IMR-90 (cell line): ENCODE results near the gene TMEM40. TPM values are rescaled to one million over a fixed set of nuclear protein-coding genes. Genes with fewer than 3 reads are reported as not detected.

Experiments
- ATAC-seq: fragments of 200-7000 bp; cut with Tn5 transposase; 2 replicates; pipeline ENCODE4 v1.9.1; 2020; ENCODE audit warnings: low read depth, mild to moderate bottlenecking, moderate library complexity
- BruUV-seq: library from RNA; stranded (reverse); fragments of 400-500 nt; replicated peaks from 2 replicates; lab custom pipeline; 2021; lab: Mats Ljungman, UMichigan
- CTCF ChIA-PET: fragments of 300-600 bp; formaldehyde crosslinking; extraction: SDS; loops from one replicate; lab custom pipeline; 2021; ENCODE audit warnings: antibody characterized with exemption; lab: Yijun Ruan, JAX
- POLR2A ChIA-PET: fragments of 300-600 bp; sonication (Branson Sonifier 250); formaldehyde crosslinking; loops from one replicate; lab custom pipeline; 2022; ENCODE audit warnings: antibody characterized with exemption; ENCODE audit not compliant: unreplicated experiment; lab: Charles Lee
- DNase-seq: peaks from one replicate; pipeline ENCODE4 v3.0.0; 2013
- H2AFZ ChIP-seq: replicated peaks from 2 replicates; pipeline ENCODE3; 2013; ENCODE audit warnings: low read length, mild to moderate bottlenecking; ENCODE audit not compliant: poor library complexity
- H2AK5ac ChIP-seq: 2 replicates; pipeline ENCODE4 v1.6.1; 2013; ENCODE audit warnings: low read depth, low read length, inconsistent platforms
- H2AK9ac ChIP-seq: replicated peaks from 2 replicates; pipeline ENCODE3; 2013; ENCODE audit warnings: mild to moderate bottlenecking, low read depth, low read length, moderate library complexity; ENCODE audit not compliant: poor library complexity
- H2BK120ac ChIP-seq: 2 replicates; pipeline ENCODE4 v1.6.1; 2013; ENCODE audit warnings: low read depth, low read length, inconsistent platforms
- H2BK15ac ChIP-seq: 3 replicates; pipeline ENCODE4 v1.6.1; 2013; ENCODE audit warnings: low read depth, low read length, inconsistent platforms
- H2BK20ac ChIP-seq: 2 replicates; pipeline ENCODE4 v1.6.1; 2013; ENCODE audit warnings: low read depth, mild to moderate bottlenecking, inconsistent platforms, low read length, moderate library complexity
- H2BK5ac ChIP-seq: 2 replicates; pipeline ENCODE4 v1.6.1; 2013; ENCODE audit warnings: mild to moderate bottlenecking, low read depth, low read length, inconsistent platforms; ENCODE audit not compliant: poor library complexity, severe bottlenecking
- H3K14ac ChIP-seq: replicated peaks from 2 replicates; pipeline ENCODE4 v1.6.1; 2013; ENCODE audit warnings: low read depth, low read length, inconsistent platforms
- H3K18ac ChIP-seq: 2 replicates; pipeline ENCODE4 v1.6.1; 2013; ENCODE audit warnings: low read depth, low read length, control low read depth
- H3K23ac ChIP-seq: 2 replicates; pipeline ENCODE4 v1.6.1; 2013; ENCODE audit warnings: low read depth, low read length, inconsistent platforms
- H3K27ac ChIP-seq: 2 replicates; pipeline ENCODE4 v1.5.1; 2013; ENCODE audit warnings: mild to moderate bottlenecking, control low read depth, low read length; ENCODE audit not compliant: insufficient read depth
- H3K27me3 ChIP-seq: 2 replicates; pipeline ENCODE4 v1.6.1; 2013; ENCODE audit warnings: low read length; ENCODE audit not compliant: control insufficient read depth, insufficient read depth
- H3K36me3 ChIP-seq: 2 replicates; pipeline ENCODE4 v1.6.1; 2013; ENCODE audit warnings: low read length, mixed read lengths; ENCODE audit not compliant: control insufficient read depth, insufficient read depth
- H3K4ac ChIP-seq: 2 replicates; pipeline ENCODE4 v1.6.1; 2013; ENCODE audit warnings: low read depth, low read length, inconsistent platforms
- H3K4me1 ChIP-seq: 2 replicates; pipeline ENCODE4 v1.6.1; 2013; ENCODE audit warnings: low read length, mixed read lengths; ENCODE audit not compliant: control insufficient read depth, insufficient read depth
- H3K4me2 ChIP-seq: 2 replicates; pipeline ENCODE4 v1.6.1; 2013; ENCODE audit warnings: low read depth, mild to moderate bottlenecking, control low read depth, low read length, moderate library complexity
- H3K4me3 ChIP-seq: 2 replicates; pipeline ENCODE4 v1.5.1; 2013; ENCODE audit warnings: low read depth, mild to moderate bottlenecking, control low read depth, low read length, moderate library complexity; ENCODE audit not compliant: insufficient read depth
- H3K56ac ChIP-seq: 2 replicates; pipeline ENCODE4 v1.6.1; 2013; ENCODE audit warnings: low read length, inconsistent platforms; ENCODE audit not compliant: insufficient read depth; ENCODE audit errors: extremely low read depth
- H3K79me1 ChIP-seq, 2 experiments: 2 replicates each; pipeline ENCODE4 v1.6.1; 2013; ENCODE audit warnings: low read length in 2 of 2, inconsistent platforms in 1 of 2, low read depth in 1 of 2
- H3K9ac ChIP-seq: 2 replicates; pipeline ENCODE4 v1.6.1; 2013; ENCODE audit warnings: low read depth, low read length, control low read depth
- H3K9me1 ChIP-seq: 2 replicates; pipeline ENCODE4 v1.6.1; 2013; ENCODE audit warnings: low read length, inconsistent platforms; ENCODE audit not compliant: insufficient read depth
- H3K9me3 ChIP-seq: 2 replicates; pipeline ENCODE4 v1.6.1; 2013; ENCODE audit warnings: low read length; ENCODE audit not compliant: control insufficient read depth, insufficient read depth
- H4K20me1 ChIP-seq: 2 replicates; pipeline ENCODE4 v1.6.1; 2013; ENCODE audit warnings: low read length, inconsistent platforms; ENCODE audit not compliant: insufficient read depth
- H4K5ac ChIP-seq: 2 replicates; pipeline ENCODE4 v1.6.1; 2013; ENCODE audit warnings: mild to moderate bottlenecking, low read depth, low read length, control low read depth
- H4K8ac ChIP-seq, 2 experiments: 2 replicates each; pipeline ENCODE4 v1.6.1; 2013; ENCODE audit warnings: low read depth in 2 of 2, low read length in 2 of 2, control low read depth in 1 of 2, inconsistent platforms in 1 of 2
- H4K91ac ChIP-seq: 2 replicates; pipeline ENCODE4 v1.6.1; 2013; ENCODE audit warnings: low read depth, low read length, inconsistent platforms; ENCODE audit not compliant: insufficient read depth
- BHLHE40 ChIP-seq: fragments of 150-350 bp; IDR thresholded peaks from 2 replicates; pipeline ENCODE4 v1.6.1; 2016; ENCODE audit warnings: mild to moderate bottlenecking, low read depth, low read length
- CEBPB ChIP-seq: IDR thresholded peaks from 2 replicates; pipeline ENCODE4 v1.6.1; 2012; ENCODE audit warnings: low read depth, low read length, improper control_type of control experiment
- CHD1 ChIP-seq: IDR thresholded peaks from 2 replicates; pipeline ENCODE4 v1.6.1; 2012; ENCODE audit warnings: low read depth, low read length, improper control_type of control experiment
- FOS ChIP-seq: fragments of 150-350 bp; IDR thresholded peaks from 2 replicates; pipeline ENCODE4 v1.6.1; 2016; ENCODE audit warnings: low read depth, low read length
- MAFK ChIP-seq: IDR thresholded peaks from 2 replicates; pipeline ENCODE4 v1.6.1; 2012; ENCODE audit warnings: low read depth, low read length, improper control_type of control experiment
- MAZ ChIP-seq: IDR thresholded peaks from 2 replicates; pipeline ENCODE4 v1.6.1; 2012; ENCODE audit warnings: low read depth, mild to moderate bottlenecking, low read length, improper control_type of control experiment, moderate library complexity, borderline replicate concordance
- MXI1 ChIP-seq: IDR thresholded peaks from 2 replicates; pipeline ENCODE4 v1.6.1; 2012; ENCODE audit warnings: low read depth, mild to moderate bottlenecking, low read length, moderate library complexity, borderline replicate concordance
- NFE2L2 ChIP-seq: fragments of 150-350 bp; IDR thresholded peaks from 2 replicates; pipeline ENCODE4 v1.6.1; 2016; ENCODE audit warnings: low read depth, mild to moderate bottlenecking, low read length
- POLR2A ChIP-seq: IDR thresholded peaks from 2 replicates; pipeline ENCODE4 v1.6.1; 2012; ENCODE audit warnings: mild to moderate bottlenecking, low read depth, low read length
- RAD21 ChIP-seq: IDR thresholded peaks from 2 replicates; pipeline ENCODE4 v1.6.1; 2012; ENCODE audit warnings: low read length, improper control_type of control experiment
- RCOR1 ChIP-seq: IDR thresholded peaks from 2 replicates; pipeline ENCODE4 v1.6.1; 2012; ENCODE audit warnings: mild to moderate bottlenecking, low read length, improper control_type of control experiment; ENCODE audit not compliant: insufficient replicate concordance
- RFX5 ChIP-seq: IDR thresholded peaks from 2 replicates; pipeline ENCODE4 v1.8.0; 2012; ENCODE audit warnings: low read depth, mild to moderate bottlenecking, low read length, moderate library complexity
- SMC3 ChIP-seq: fragments of 150-350 bp; IDR thresholded peaks from 2 replicates; pipeline ENCODE4 v1.6.1; 2016; ENCODE audit warnings: low read depth, mild to moderate bottlenecking, antibody characterized with exemption, low read length, moderate library complexity
- WGBS, 2 experiments: methylation state at CpG; one replicate each; pipeline versions ENCODE4 v1.1.5 to v1.1.7; 2013; ENCODE audit warnings: missing lambda C conversion rate in 2 of 2; ENCODE audit not compliant: insufficient read length in 1 of 2; ENCODE audit errors: extremely low coverage in 2 of 2; 5-methylcytosine and 5-hydroxymethylcytosine counted together
- dilution Hi-C: fragments of 300-500 bp; cut with HindIII; formaldehyde crosslinking; loops from one replicate; pipeline ENCODE4 v1.14.3; 2018; ENCODE audit warnings: low sequenced_read_pairs; ENCODE audit not compliant: unreplicated experiment
- in situ Hi-C: fragments of 300-500 bp; cut with MboI; formaldehyde crosslinking; loops from 3 replicates; pipeline ENCODE4 v1.14.3; 2019; ENCODE audit warnings: low sequenced_read_pairs, inconsistent platforms, mixed read lengths
- intact Hi-C: fragments of 100-400 bp; cut with micrococcal nuclease; formaldehyde crosslinking; loops from 2 replicates; pipeline ENCODE4 v1.10.0; 2022
- polyA plus RNA-seq, 3 experiments: library from polyadenylated mRNA; depleted of rRNA; stranded (reverse); fragments of >200 nt; gene quantifications; 2 replicates each; pipeline ENCODE4 v1.2.3, GENCODE V29; 2012; ENCODE audit warnings: low replicate concordance in 1 of 3
- total RNA-seq: library from RNA; depleted of rRNA; stranded (reverse); fragments of >200 nt; gene quantifications from 2 replicates; pipeline ENCODE4 v1.2.3, GENCODE V29; 2012
- TF ChIP-seq, protein P1 (sequence below): fragments of 150-350 bp; IDR thresholded peaks from 2 replicates; pipeline ENCODE4 v1.6.1; 2016; ENCODE audit warnings: low read depth, mild to moderate bottlenecking, low read length, moderate library complexity, borderline replicate concordance
- TF ChIP-seq, protein P2 (sequence below): conservative IDR thresholded peaks from 2 replicates; pipeline ENCODE4 v1.5.1; 2012; ENCODE audit warnings: mild to moderate bottlenecking, low read depth, low read length, improper control_type of control experiment
- TF ChIP-seq, protein P3 (sequence below): fragments of 150-350 bp; IDR thresholded peaks from 2 replicates; pipeline ENCODE4 v1.6.1; 2017; ENCODE audit warnings: mild to moderate bottlenecking, antibody characterized with exemption, low read length, low read depth

TMEM40 gene
- total and polyA plus RNA-seq, 2 of the 4 experiments (the other 2 are of a cell fraction) = 0.27 TPM; not detected in 1

DNA sequence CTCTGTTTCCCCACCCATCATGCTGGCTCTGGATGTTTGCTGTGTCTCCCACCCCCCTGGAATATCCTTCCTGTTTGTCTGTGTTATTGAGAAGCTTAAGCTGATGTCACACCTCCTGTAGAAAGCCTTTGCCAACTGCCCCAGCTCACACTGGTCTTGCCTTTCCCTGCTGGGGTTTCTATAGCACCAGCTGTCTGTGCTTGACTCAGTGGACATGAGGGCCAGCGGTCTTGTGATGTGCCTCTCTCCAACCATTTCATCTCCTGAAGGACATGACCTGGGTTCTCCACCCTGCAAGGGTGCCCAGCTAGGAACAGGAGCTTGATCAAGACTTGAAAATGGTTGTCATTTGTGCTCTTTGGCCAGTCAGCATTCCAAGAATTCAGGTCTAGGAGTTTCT, 14.7 kb downstream of the TMEM40 start:
- H2BK15ac ChIP-seq = no peak overlapping the region
- TF ChIP-seq, protein P1, sequence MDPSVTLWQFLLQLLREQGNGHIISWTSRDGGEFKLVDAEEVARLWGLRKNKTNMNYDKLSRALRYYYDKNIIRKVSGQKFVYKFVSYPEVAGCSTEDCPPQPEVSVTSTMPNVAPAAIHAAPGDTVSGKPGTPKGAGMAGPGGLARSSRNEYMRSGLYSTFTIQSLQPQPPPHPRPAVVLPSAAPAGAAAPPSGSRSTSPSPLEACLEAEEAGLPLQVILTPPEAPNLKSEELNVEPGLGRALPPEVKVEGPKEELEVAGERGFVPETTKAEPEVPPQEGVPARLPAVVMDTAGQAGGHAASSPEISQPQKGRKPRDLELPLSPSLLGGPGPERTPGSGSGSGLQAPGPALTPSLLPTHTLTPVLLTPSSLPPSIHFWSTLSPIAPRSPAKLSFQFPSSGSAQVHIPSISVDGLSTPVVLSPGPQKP = no peak
- no peak for TF ChIP-seq RCOR1
- TF ChIP-seq CEBPB = no peak
- TF ChIP-seq MAFK = no peak
- TF ChIP-seq POLR2A = no peak
- TF ChIP-seq, protein P2, sequence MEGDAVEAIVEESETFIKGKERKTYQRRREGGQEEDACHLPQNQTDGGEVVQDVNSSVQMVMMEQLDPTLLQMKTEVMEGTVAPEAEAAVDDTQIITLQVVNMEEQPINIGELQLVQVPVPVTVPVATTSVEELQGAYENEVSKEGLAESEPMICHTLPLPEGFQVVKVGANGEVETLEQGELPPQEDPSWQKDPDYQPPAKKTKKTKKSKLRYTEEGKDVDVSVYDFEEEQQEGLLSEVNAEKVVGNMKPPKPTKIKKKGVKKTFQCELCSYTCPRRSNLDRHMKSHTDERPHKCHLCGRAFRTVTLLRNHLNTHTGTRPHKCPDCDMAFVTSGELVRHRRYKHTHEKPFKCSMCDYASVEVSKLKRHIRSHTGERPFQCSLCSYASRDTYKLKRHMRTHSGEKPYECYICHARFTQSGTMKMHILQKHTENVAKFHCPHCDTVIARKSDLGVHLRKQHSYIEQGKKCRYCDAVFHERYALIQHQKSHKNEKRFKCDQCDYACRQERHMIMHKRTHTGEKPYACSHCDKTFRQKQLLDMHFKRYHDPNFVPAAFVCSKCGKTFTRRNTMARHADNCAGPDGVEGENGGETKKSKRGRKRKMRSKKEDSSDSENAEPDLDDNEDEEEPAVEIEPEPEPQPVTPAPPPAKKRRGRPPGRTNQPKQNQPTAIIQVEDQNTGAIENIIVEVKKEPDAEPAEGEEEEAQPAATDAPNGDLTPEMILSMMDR = no peak
- no peak for TF ChIP-seq NFE2L2
- TF ChIP-seq, protein P3, sequence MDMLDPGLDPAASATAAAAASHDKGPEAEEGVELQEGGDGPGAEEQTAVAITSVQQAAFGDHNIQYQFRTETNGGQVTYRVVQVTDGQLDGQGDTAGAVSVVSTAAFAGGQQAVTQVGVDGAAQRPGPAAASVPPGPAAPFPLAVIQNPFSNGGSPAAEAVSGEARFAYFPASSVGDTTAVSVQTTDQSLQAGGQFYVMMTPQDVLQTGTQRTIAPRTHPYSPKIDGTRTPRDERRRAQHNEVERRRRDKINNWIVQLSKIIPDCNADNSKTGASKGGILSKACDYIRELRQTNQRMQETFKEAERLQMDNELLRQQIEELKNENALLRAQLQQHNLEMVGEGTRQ = no peak
- TF ChIP-seq RAD21 = no peak
- TF ChIP-seq FOS = no peak
- no peak for TF ChIP-seq MAZ
- no peak for TF ChIP-seq MXI1
- no peak for TF ChIP-seq CHD1
- TF ChIP-seq BHLHE40 = no peak
- no peak for TF ChIP-seq SMC3
- TF ChIP-seq RFX5 = no peak
- H4K5ac ChIP-seq = no peak overlapping the region
- H2BK120ac ChIP-seq = no peak overlapping the region
- no peak overlapping the region for H3K4me3 ChIP-seq
- no peaks in the 10 kb centered on the region for H3K4me1 ChIP-seq
- no peak overlapping the region for H3K4me2 ChIP-seq
- H3K14ac ChIP-seq = no peak overlapping the region
- no peak overlapping the region for H2BK20ac ChIP-seq
- no peaks in the 10 kb centered on the region for H3K9me3 ChIP-seq
- in situ Hi-C loops (no loop called here), dilution Hi-C loops (no loop called here), intact Hi-C loops (no loop called here)
- H3K36me3 ChIP-seq = no peaks in the 10 kb centered on the region
- H2AK9ac ChIP-seq = no peak overlapping the region
- no peak overlapping the region; the same call in 1 of the 2 replicates for H2AK5ac ChIP-seq
- DNase-seq = no peak
- BruUV-seq = no TSS peak
- H3K9me1 ChIP-seq = peaks cover 2% of the 10 kb centered on the region
- H3K27ac ChIP-seq = no peak overlapping the region
- POLR2A ChIA-PET = interaction anchor here (0.7 kb wide), 1 partner anchor 1658 kb away, joined by 6 read pairs; the partner anchor contains the start of gene SLC6A6
- no peaks in the 10 kb centered on the region for H3K79me1 ChIP-seq
- ATAC-seq = no peak
- H3K18ac ChIP-seq = no peak overlapping the region
- no peak overlapping the region for H4K8ac ChIP-seq
- H3K4ac ChIP-seq = no peak overlapping the region
- no peak overlapping the region for H2AFZ ChIP-seq
- no peak overlapping the region for H2BK5ac ChIP-seq
- H3K23ac ChIP-seq = no peak overlapping the region
- WGBS, 2 experiments = 50% methylated on average over 1 of the region's 1 CpG; no CpG with 5 or more reads in 1 of the 2 experiments
- no peak overlapping the region for H3K56ac ChIP-seq
- peaks cover 18% of the 10 kb centered on the region for H3K27me3 ChIP-seq
- H4K91ac ChIP-seq = no peak overlapping the region
- no peaks in the 10 kb centered on the region for H4K20me1 ChIP-seq
- CTCF ChIA-PET = no interaction called here
- no peak overlapping the region for H3K9ac ChIP-seq
